SH-SY5Y (cell line): ENCODE measurements around the gene SMIM29.

Experiments used
- GATA2 ChIP-seq: IDR thresholded peaks from 2 replicates; pipeline ENCODE4 v1.6.1; 2011; ENCODE audit warnings: mild to moderate bottlenecking, low read depth, low read length
- GATA3 ChIP-seq: IDR thresholded peaks from 2 replicates; pipeline ENCODE4 v1.6.1; 2011; ENCODE audit warnings: low read depth, mild to moderate bottlenecking, low read length, moderate library complexity

DNA sequence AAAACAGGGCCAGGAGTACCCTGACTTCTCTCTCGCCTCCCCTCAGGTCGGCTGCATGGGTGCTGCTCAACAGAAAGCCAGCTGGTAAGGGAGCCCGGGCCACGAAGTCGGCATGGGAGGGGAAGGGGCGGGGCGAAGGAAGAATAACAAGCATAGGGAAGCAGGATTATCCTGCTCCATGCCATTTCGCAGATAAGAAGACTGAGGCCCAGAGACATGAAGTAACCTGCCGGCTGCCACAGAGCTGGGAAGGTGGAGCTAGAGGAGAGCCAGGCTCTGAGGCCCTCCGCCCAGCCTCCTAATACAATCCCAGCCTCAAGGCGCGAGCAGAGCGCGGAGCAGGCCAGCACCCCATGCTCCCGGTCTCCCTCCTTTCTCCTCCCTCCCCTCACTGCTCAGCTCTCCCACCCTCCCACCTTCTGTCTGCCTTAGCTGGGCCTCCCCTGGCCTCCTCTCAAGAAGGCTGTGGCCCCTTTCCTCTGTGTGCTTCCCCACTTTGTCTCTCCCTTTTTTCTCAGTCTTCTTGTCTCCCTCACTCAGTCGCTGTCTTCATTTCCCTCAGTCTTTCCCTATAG, 25.3 kb downstream of the SMIM29 start:
- TF ChIP-seq GATA2 (no peak), GATA3 (no peak)
